Stomach (tissue), 19 donors: ENCODE measurements around the gene BBLN. TPM values are rescaled to one million over a fixed set of nuclear protein-coding genes. Genes with fewer than 3 reads are reported as not detected.
A peak's percentile ranks its signal among the peaks of the same experiment; 100 is the strongest.
"Not testable (repeated sequence)": the region's sequence is repeated elsewhere in the genome, so short reads cannot be mapped to it uniquely, and the experiment has no call there.

ENCODE experiments used
- DNase-seq, 2 donors: peaks; one replicate each; pipeline versions ENCODE4 v3.0.0 to v3.0.0-alpha.2; 2013 to 2019
- H3K27ac ChIP-seq, 5 donors: fragments of 200-600 bp in 4 of 5; sonication (generic) in 4 of 5; one replicate each; pipeline ENCODE4 v1.5.1; 2013 to 2019; ENCODE audit warnings: mild to moderate bottlenecking in 1 of 5, moderate library complexity in 1 of 5
- H3K27me3 ChIP-seq, 3 donors: fragments of 200-600 bp; sonication (generic); one replicate each; pipeline ENCODE4 v1.5.1; 2017 to 2019; ENCODE audit warnings: mixed run types in 1 of 3
- H3K36me3 ChIP-seq, 4 donors: fragments of 200-600 bp; sonication (generic); 1 replicate in 3 of 4; 2 replicates in 1 of 4; pipeline ENCODE4 v1.5.1; 2016 to 2019
- H3K4me1 ChIP-seq, 4 donors: fragments of 200-600 bp; sonication (generic); one replicate each; pipeline ENCODE4 v1.5.1; 2016 to 2019
- H3K4me3 ChIP-seq, 4 donors: fragments of 200-600 bp; sonication (generic) in 3 of 4; one replicate each; pipeline ENCODE4 v1.5.1; 2016 to 2019; ENCODE audit warnings: mild to moderate bottlenecking in 1 of 4
- H3K9me3 ChIP-seq, 4 donors: fragments of 200-600 bp; sonication (generic); one replicate each; pipeline ENCODE4 v1.5.1; 2016 to 2019
- CTCF ChIP-seq, 7 experiments: fragments of 450-650 bp in 4 of 7; fragments of 200-600 bp in 3 of 7; sonication (generic) in 3 of 7; IDR thresholded peaks; one replicate each; pipeline ENCODE4 v1.5.1; 2016 to 2019; ENCODE audit warnings: antibody characterized with exemption in 7 of 7, control low read depth in 2 of 7, mild to moderate bottlenecking in 1 of 7
- EP300 ChIP-seq: sonication (generic); formaldehyde crosslinking; IDR thresholded peaks from one replicate; pipeline ENCODE4 v1.6.1; 2017; ENCODE audit warnings: antibody characterized with exemption
- POLR2A ChIP-seq, 4 donors: fragments of 450-650 bp; IDR thresholded peaks; one replicate each; pipeline ENCODE4 v1.6.1; 2016; ENCODE audit warnings: antibody characterized with exemption in 4 of 4, control low read depth in 2 of 4, mild to moderate bottlenecking in 1 of 4, moderate library complexity in 1 of 4
- POLR2AphosphoS5 ChIP-seq, 3 donors: sonication (generic); formaldehyde crosslinking; IDR thresholded peaks; one replicate each; pipeline ENCODE4 v1.6.1; 2016; ENCODE audit warnings: antibody characterized with exemption in 3 of 3
- WGBS, 5 donors: extraction: QIAGEN DNeasy Blood & Tissue Kit in 3 of 5; methylation state at CpG; one replicate each; pipeline versions ENCODE4 v1.1.5 to v1.1.7; 2013 to 2018; 5-methylcytosine and 5-hydroxymethylcytosine counted together
- intact Hi-C: fragments of 100-400 bp; cut with DNase I; formaldehyde crosslinking; loops from one replicate; pipeline ENCODE4 v1.15.1; 2023; ENCODE audit warnings: low total_unique reads
- long read RNA-seq, 10 donors: transcript quantifications; one replicate each; lab custom pipeline, GENCODE V29; 2026
- polyA plus RNA-seq, 3 donors: library from polyadenylated mRNA; stranded (reverse); fragments of 200-250 nt; gene quantifications; one replicate each; pipeline ENCODE4 v1.2.3, GENCODE V29; 2013
- total RNA-seq, 5 donors: library from RNA; depleted of rRNA; stranded (reverse); fragments of >200 nt; gene quantifications; one replicate each; pipeline versions ENCODE4 v1.1.0 to v1.2.3, GENCODE V29; 2014 to 2016
- donor health status: healthy with polysubstance abuse.
- donor health status: Bipolar disorder and iron deficiency.
- donor health status: healthy.

The BBLN gene
- 100 to 1,000 TPM in 2 of 5 donors, 10 to 100 TPM in 2, not detected in 1; 17.8 to 193 (median 113) TPM for total RNA-seq
- 100 to 1,000 TPM; 108 to 161 (median 147) TPM for polyA plus RNA-seq
- long read RNA-seq, donor 1, transcript C9orf16-201 (2 exons, 713 nt), result major isoform, 17 of 17 reads
- long read RNA-seq, donor 1, partial matches to known transcripts, result 0 of 17 reads
- long read RNA-seq, donor 1, other reads (novel, unspliced or antisense), result 0 of 17 reads
- long read RNA-seq, donor 2, transcript C9orf16-201 (2 exons, 713 nt), result major isoform, 13 of 13 reads
- long read RNA-seq, donor 2, partial matches to known transcripts, result 0 of 13 reads
- long read RNA-seq, donor 2, other reads (novel, unspliced or antisense), result 0 of 13 reads
- long read RNA-seq, donor 3, transcript C9orf16-201 (2 exons, 713 nt), result major isoform, 15 of 15 reads
- long read RNA-seq, donor 3, partial matches to known transcripts, result 0 of 15 reads
- long read RNA-seq, donor 3, other reads (novel, unspliced or antisense), result 0 of 15 reads
- long read RNA-seq, donor 4, partial matches to known transcripts, result 0 of 2 reads
- long read RNA-seq, donor 4, other reads (novel, unspliced or antisense), result 0 of 2 reads
- long read RNA-seq, donor 5, transcript C9orf16-201 (2 exons, 713 nt), result major isoform, 33 of 38 reads
- long read RNA-seq, donor 5, partial matches to known transcripts, result 5 of 38 reads
- long read RNA-seq, donor 5, other reads (novel, unspliced or antisense), result 0 of 38 reads
- long read RNA-seq, donor 6, transcript C9orf16-201 (2 exons, 713 nt), result major isoform, 38 of 39 reads
- long read RNA-seq, donor 6, partial matches to known transcripts, result 0 of 39 reads
- long read RNA-seq, donor 6, other reads (novel, unspliced or antisense), result 0 of 39 reads
- long read RNA-seq, donor 7, transcript C9orf16-201 (2 exons, 713 nt), result major isoform, 30 of 30 reads
- long read RNA-seq, donor 7, partial matches to known transcripts, result 0 of 30 reads
- long read RNA-seq, donor 7, other reads (novel, unspliced or antisense), result 0 of 30 reads
- long read RNA-seq, donor 8, transcript C9orf16-201 (2 exons, 713 nt), result major isoform, 25 of 32 reads
- long read RNA-seq, donor 8, partial matches to known transcripts, result 7 of 32 reads
- long read RNA-seq, donor 8, other reads (novel, unspliced or antisense), result 0 of 32 reads
- long read RNA-seq, donor 9, transcript C9orf16-201 (2 exons, 713 nt), result major isoform, 26 of 26 reads
- long read RNA-seq, donor 9, partial matches to known transcripts, result 0 of 26 reads
- long read RNA-seq, donor 9, other reads (novel, unspliced or antisense), result 0 of 26 reads
- long read RNA-seq, donor 10, transcript C9orf16-201 (2 exons, 713 nt), result major isoform, 5 of 5 reads
- long read RNA-seq, donor 10, partial matches to known transcripts, result 0 of 5 reads
- long read RNA-seq, donor 10, other reads (novel, unspliced or antisense), result 0 of 5 reads

GRCh38 chr9:128159784-128160602 is at the start of gene BBLN:
Gene BBLN, plus strand, starts transcription at chr9:128160265. Its CDS starts 143 bp downstream, at chr9:128160408.
- peak in 2 of 3 donors; percentile 73 to 81 for TF ChIP-seq POLR2AphosphoS5 (IDR thresholded peaks at IDR 0.05)
- no peak for TF ChIP-seq CTCF (IDR thresholded peaks at IDR 0.05)
- WGBS, 5 donors, result 0 to 2% (median 0%) methylated on average over 24 to 76 of the region's 77 CpGs
- DNase-seq, result peak; percentile 96 to 98
- Histone ChIP-seq H3K36me3 (peaks cover 16 to 31% (median 29%) of the 10 kb centered on the region in 4 donors), H3K27ac (peak within 1 kb of the TSS; percentile 74 to 89 (median 79)), H3K9me3 (no peaks in the 10 kb centered on the region), H3K4me3 (peak within 1 kb of the TSS; percentile 80 to 91 (median 83)), H3K27me3 (no peaks in the 10 kb centered on the region), H3K4me1 (peaks cover 5 to 31% (median 21%) of the 10 kb centered on the region in 4 donors)
- intact Hi-C loops, result no loop called here

GRCh38 chr9:128111726-128112125 is 48.3 kb upstream of the BBLN start:
- WGBS, 5 donors, result 60 to 67% (median 65%) methylated on average over 12 of the region's 12 CpGs
- peaks cover 22 to 49% (median 45%) of the 10 kb centered on the region in 4 donors for H3K4me1 ChIP-seq
- intact Hi-C loops, result not testable (repeated sequence)

GRCh38 chr9:128113526-128114325 is 46.3 kb upstream of the BBLN start:
- peak in 1 of 2 donors; percentile 28 for DNase-seq
- peak overlapping the region; percentile 17 to 43 (median 32) for H3K4me3 ChIP-seq
- 70 to 88% (median 79%) methylated on average over 8 to 12 of the region's 12 CpGs for WGBS, 5 donors
- intact Hi-C loops, result no loop called here
- no peaks in the 10 kb centered on the region for H3K9me3 ChIP-seq
- peaks cover 21 to 59% (median 48%) of the 10 kb centered on the region in 4 donors for H3K4me1 ChIP-seq
- peak overlapping the region; percentile 88 to 97 (median 93) for H3K27ac ChIP-seq
- H3K27me3 ChIP-seq, result no peaks in the 10 kb centered on the region
- H3K36me3 ChIP-seq, result peaks cover 8 to 36% (median 22%) of the 10 kb centered on the region in 4 donors
- peak in 1 of 4 donors; percentile 2 for TF ChIP-seq POLR2A (IDR thresholded peaks at IDR 0.05)
- no peak for TF ChIP-seq EP300
- no peak for TF ChIP-seq CTCF (IDR thresholded peaks at IDR 0.05)

More at GRCh38 chr9:128111726-128112125, 48.3 kb upstream of the BBLN start:
- peak overlapping the region in 2 of 4 donors; percentile 15 to 43 for H3K4me3 ChIP-seq
- H3K27ac ChIP-seq, result peak overlapping the region; percentile 26 to 97 (median 91)
- DNase-seq, H3K27me3 ChIP-seq, H3K9me3 ChIP-seq: not testable (repeated sequence)
- peaks cover 28 to 56% (median 42%) of the 10 kb centered on the region in 4 donors for H3K36me3 ChIP-seq
